Sigmoid colon (tissue), 3 donors: ENCODE measurements around the gene RPL35.

Experiments used
- CTCF ChIP-seq, 4 experiments: fragments of 450-650 bp in 3 of 4; fragments of 200-600 bp in 1 of 4; IDR thresholded peaks; one replicate each; pipeline ENCODE4 v1.5.1; 2016 to 2019; ENCODE audit warnings: antibody characterized with exemption in 4 of 4, mild to moderate bottlenecking in 3 of 4, moderate library complexity in 2 of 4
- POLR2A ChIP-seq, 2 donors: fragments of 450-650 bp; IDR thresholded peaks; one replicate each; pipeline ENCODE4 v1.6.1; 2016; ENCODE audit warnings: antibody characterized with exemption in 2 of 2, mild to moderate bottlenecking in 2 of 2, moderate library complexity in 2 of 2

GRCh38 chr9:124906966-124907365, 45.2 kb upstream of the RPL35 start:
- TF ChIP-seq POLR2A (IDR thresholded peaks at IDR 0.05) (no peak), CTCF (IDR thresholded peaks at IDR 0.05) (no peak)
